ENCODE measurements around the gene SRGAP1.

SRGAP1 gene

GRCh38 chr12:63977441-63977840 is 132.9 kb downstream of the SRGAP1 start:
- no peak for FAIRE-seq

- FAIRE-seq: no peak
Measured at GRCh38 chr12:63978519-63978918, 134.0 kb downstream of the SRGAP1 start.

- no peak for FAIRE-seq
Measured at GRCh38 chr12:63980211-63980610, 135.7 kb downstream of the SRGAP1 start.

- no peak for FAIRE-seq
Measured at GRCh38 chr12:63981343-63981742, 136.8 kb downstream of the SRGAP1 start.

- FAIRE-seq: no peak
Measured at GRCh38 chr12:63982604-63983295, 138.2 kb downstream of the SRGAP1 start.

- FAIRE-seq: no peak
Measured at GRCh38 chr12:63985456-63985855, 141.0 kb downstream of the SRGAP1 start.

GRCh38 chr12:63985945-63986344 is 141.4 kb downstream of the SRGAP1 start:
- FAIRE-seq: no peak

GRCh38 chr12:63989301-63989845 is 144.9 kb downstream of the SRGAP1 start:
- FAIRE-seq: no peak

GRCh38 chr12:63990828-63991547 is 146.5 kb downstream of the SRGAP1 start:
- no peak for FAIRE-seq

GRCh38 chr12:63994704-63995103 is 150.2 kb downstream of the SRGAP1 start:
- no peak for FAIRE-seq

- no peak for FAIRE-seq
Measured at GRCh38 chr12:63995512-63995911, 151.0 kb downstream of the SRGAP1 start.

- FAIRE-seq: no peak
Measured at GRCh38 chr12:63996556-63996955, 152.1 kb downstream of the SRGAP1 start.

- FAIRE-seq: no peak
Measured at GRCh38 chr12:63997198-63997597, 152.7 kb downstream of the SRGAP1 start.

GRCh38 chr12:63998584-63998983 is 154.1 kb downstream of the SRGAP1 start:
- no peak for FAIRE-seq

- FAIRE-seq: no peak
Measured at GRCh38 chr12:63999853-64000252, 155.4 kb downstream of the SRGAP1 start.

GRCh38 chr12:64001439-64001838 is 156.9 kb downstream of the SRGAP1 start:
- FAIRE-seq: no peak

GRCh38 chr12:64004641-64005040 is 160.1 kb downstream of the SRGAP1 start:
- FAIRE-seq: no peak

- FAIRE-seq: no peak
Measured at GRCh38 chr12:64006211-64006825, 161.8 kb downstream of the SRGAP1 start.

- FAIRE-seq: no peak
Measured at GRCh38 chr12:64007853-64008252, 163.4 kb downstream of the SRGAP1 start.

- no peak for FAIRE-seq
Measured at GRCh38 chr12:64008596-64008995, 164.1 kb downstream of the SRGAP1 start.

GRCh38 chr12:64009321-64010068 is 165.0 kb downstream of the SRGAP1 start:
- FAIRE-seq: no peak

- no peak for FAIRE-seq
Measured at GRCh38 chr12:64010069-64010686, 165.7 kb downstream of the SRGAP1 start.

GRCh38 chr12:64016521-64016920 is 172.0 kb downstream of the SRGAP1 start:
- FAIRE-seq: no peak

Data from A204.1 (cell line).